Suprapubic skin (tissue), 3 donors: ENCODE measurements around the gene CADPS.

Experiments
- CTCF ChIP-seq, 2 donors: fragments of 200-600 bp in 1 of 2; fragments of 450-650 bp in 1 of 2; sonication (generic) in 1 of 2; IDR thresholded peaks; one replicate each; pipeline ENCODE4 v1.5.1; 2016 to 2019; ENCODE audit warnings: antibody characterized with exemption in 2 of 2, mild to moderate bottlenecking in 1 of 2, moderate library complexity in 1 of 2
- EP300 ChIP-seq: sonication (generic); formaldehyde crosslinking; IDR thresholded peaks from one replicate; pipeline ENCODE4 v1.6.1; 2017; ENCODE audit warnings: antibody characterized with exemption
- POLR2A ChIP-seq, 2 donors: fragments of 450-650 bp; IDR thresholded peaks; one replicate each; pipeline ENCODE4 v1.6.1; 2017; ENCODE audit warnings: antibody characterized with exemption in 2 of 2, mild to moderate bottlenecking in 2 of 2, moderate library complexity in 2 of 2

- TF ChIP-seq EP300 (no peak), POLR2A (IDR thresholded peaks at IDR 0.05) (no peak), CTCF (IDR thresholded peaks at IDR 0.05) (no peak)
Measured at GRCh38 chr3:62884096-62884870, 9.1 kb upstream of the CADPS start.
